ENCODE results near the gene PGGT1B.
A peak's percentile ranks its signal among the peaks of the same experiment; 100 is the strongest.

PGGT1B gene

DNA sequence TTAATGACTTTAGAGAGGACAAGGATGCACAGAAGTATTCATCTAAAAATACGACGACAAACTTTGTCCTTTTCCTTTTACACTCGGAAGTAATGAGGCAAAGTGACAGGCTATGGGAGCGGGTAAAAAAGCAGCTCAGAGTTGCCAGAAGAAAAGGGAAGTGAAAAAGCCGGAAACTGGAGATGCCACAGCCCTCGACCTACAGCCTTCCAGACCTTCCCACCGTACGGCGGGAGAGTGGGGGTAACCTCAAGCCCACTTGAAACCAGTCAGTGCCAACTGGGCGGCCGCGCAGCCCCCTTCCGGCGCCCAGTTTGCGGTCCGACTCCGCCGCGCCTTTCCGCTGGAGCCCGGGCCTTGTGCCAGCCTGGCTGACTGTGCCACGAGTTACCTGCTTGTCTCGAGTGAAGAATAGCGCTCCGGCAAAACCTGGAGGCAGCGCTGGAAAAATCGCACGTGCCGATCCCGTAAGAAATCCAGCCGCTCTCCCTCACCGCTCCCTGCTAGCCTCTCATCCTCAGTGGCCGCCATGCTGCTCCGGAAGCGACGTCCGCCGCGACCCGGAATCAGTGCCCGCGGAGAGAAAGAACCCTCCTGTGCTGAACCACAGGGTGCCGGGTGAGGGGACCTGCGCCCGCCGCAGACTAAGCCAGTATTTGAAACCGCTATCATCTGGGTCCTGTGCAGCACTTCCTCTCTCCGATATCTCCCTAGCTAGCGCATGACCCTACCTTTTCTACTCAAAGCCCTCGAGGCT is at the start of gene PGGT1B:
TSS of gene PGGT1B (minus strand) at position 557 of the 757 bp plus-strand sequence. CDS start at position 531, 26 bp downstream.
- peak; percentile 76 for DNase-seq

DNA sequence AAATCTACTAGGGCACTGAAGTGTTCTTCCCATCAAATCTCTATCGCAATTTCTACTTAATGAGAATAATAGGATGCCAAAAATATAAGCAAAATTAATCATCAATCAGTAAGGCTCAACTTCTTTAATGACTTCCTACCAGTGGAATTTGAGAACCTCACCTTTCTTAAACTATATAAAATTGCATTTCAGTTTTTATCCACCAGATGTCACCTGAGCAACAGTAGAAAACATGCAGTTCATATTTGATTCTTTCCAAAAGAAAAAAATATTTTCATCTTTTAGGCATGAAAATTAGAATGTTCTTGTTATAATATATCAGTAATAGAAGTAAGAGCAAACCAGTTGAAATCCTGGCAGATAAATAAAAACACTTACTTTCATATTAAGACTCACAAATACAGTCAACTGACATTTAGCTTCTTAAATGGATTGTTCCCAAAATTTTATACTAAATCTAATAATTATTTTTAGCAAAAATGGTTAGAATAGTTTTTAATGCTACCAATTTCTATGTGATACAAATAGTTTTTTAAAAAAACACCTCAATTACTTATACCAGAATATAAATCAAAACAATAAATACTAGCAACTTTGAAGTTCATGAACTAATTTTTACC is 47.2 kb upstream of the PGGT1B start:
- peak; percentile 70 for DNase-seq

DNA sequence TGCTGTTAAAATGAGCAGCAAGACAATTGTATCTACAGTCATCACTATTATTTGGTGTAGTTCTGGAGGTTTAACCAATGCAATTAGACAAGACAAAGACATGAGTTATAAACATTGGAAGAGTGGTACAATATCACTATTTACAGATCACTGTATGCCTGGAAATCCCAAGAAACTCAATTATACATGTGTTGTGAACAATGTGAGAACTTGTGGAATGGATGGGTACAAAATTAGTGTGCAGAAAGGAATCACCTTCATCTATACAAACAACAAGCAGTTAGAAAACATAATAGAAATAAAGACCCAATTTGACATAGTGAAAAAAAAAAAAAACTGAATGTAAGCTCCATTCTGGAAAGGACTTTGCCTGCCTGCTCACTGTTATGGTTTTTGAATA is 46.1 kb upstream of the PGGT1B start:
- no peak for DNase-seq

DNA sequence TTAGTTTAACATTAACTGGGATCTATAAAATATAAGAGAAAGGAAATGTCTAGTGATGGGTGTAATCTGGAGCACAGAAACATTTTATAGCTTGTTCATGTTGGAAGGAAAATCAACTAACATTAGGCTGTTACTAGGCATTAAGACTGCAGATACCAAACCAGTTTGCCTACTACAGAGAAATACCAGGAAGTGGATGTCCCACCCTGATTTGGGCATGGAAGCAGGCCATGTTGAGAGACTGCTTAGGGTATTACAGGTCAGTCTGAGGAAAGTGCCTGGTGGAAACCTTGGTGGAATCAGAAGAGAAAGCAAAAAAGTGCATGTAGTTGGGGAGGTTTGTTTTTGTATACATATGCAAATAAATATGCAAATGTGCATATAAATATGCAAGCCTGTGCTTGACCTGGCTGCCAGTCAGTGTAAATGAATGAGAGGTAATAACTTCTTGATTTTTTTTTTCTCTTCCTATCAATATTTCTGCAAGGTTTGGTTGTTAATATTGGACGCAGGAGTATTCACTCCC is 43.4 kb upstream of the PGGT1B start:
- no peak for DNase-seq

DNA sequence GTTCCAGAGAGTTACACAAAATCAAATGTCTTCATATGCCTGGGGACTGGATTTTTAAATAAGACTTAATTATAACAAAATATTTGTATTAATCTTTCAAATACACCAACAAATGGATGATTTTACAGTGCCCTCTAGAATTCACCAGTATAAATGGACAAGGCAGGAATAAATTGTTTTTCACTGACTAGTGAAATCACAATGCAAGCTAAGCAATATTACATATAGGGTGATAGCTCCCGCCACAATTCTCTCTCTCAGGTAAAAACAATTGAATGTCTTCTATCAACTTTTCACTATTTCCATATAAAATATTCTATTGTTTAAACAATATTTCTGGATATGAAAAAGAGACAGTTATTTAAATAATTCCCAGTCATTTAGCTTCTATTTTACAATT is 41.8 kb upstream of the PGGT1B start:
- DNase-seq = no peak

DNA sequence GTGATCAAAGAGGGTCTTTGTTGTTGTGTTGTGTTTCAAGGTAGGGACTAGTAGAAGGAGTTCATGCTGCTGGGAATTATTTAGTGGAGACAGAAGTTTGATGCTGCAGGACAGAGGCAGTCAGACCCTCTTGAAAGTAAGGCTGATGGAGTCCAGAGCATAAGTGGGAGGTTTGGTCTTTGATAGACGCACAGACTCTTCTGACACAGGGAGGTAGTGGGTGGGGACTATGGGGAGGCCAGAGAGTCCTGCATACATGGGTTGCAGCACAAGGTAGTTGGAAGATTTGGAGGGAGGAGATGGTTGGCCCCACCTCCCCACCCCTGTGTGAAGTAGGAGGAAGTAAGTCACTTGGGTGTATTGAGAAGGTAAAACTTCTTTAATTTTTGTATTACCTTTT is 36.1 kb upstream of the PGGT1B start:
- no peak for DNase-seq

DNA sequence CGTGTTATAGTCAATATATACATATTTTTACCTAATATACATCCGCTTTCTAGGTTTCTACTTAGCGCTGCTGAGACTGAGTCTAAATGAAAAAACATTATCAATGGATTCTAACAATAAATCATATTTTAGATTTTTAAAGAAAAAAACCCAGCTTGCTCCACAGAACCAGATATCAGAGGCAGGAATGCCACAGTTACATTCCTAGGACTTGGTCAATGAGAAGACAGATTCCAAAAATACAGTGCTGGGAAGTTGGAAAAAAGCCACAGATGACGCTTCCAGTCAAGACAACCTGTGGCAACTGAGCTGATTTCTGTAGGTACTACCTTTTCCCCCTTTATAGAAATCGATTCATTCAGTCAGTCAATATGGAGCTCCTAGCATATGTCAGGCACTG is 34.4 kb upstream of the PGGT1B start:
- DNase-seq = no peak

DNA sequence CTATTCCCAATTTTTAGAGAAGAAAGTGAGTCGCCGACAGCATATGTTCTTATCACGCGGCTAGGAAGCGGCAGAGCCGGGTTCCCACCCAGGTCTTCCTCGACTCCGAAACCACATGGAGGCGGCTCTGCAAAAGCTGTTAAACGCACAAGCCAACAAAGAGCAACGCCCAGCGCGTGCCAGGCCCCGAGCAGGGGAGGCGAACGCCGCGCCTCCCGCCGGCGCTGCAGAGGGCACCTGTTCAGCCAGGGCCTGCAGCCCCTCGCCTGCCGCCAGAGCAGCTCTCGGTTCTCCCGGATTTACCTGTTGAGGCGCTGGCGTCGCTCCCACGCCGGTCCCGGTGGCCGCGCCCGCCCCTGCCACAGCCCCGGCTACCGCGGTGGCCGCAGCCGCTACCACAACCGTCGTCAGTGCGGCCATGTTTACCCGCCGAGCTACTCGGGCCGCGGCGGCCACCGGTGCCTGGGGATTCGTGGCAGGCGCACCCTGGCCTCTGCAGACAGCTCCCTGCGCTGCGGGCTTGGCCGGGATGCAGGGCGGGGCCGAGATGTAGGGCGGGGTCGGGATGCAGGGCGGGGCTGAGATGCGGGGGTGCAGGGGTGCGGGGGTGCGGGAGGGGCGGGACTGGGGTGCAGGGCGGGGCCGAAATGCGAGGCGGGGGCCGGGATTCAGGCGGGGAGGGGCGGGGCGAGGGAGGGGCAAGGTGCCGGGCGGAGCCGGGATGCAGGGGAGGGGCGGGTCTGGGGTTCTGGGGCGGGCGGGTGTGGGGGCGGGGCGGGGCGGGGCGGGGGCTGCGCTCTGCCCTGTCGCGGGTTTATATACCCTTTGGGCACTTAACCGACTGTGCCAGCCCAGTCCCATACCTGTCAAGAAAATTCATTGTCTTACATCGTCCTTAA is 33.7 kb upstream of the PGGT1B start, which contains the start of gene CCDC112:
TSS of gene CCDC112 (minus strand) at position 531 of the 899 bp plus-strand sequence. CDS start at position 420, 111 bp downstream.
- DNase-seq = peak; percentile 82

DNA sequence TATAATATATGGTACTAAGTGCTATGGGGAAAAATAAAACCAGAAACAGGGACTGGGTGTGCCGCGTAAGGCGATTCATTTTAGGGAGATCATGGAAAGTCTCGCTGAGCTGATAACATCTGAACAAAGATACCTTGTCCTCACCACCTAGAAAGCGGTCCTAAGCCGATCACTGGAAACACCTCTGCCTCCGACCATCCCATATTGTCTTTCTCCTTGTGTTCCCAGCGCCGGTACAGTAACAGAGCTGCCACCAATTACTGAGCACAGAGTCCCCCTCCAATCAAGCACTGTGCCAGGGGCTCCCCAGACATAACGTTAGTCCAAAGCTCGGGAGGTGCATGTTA is 33.1 kb upstream of the PGGT1B start:
- no peak for DNase-seq

DNA sequence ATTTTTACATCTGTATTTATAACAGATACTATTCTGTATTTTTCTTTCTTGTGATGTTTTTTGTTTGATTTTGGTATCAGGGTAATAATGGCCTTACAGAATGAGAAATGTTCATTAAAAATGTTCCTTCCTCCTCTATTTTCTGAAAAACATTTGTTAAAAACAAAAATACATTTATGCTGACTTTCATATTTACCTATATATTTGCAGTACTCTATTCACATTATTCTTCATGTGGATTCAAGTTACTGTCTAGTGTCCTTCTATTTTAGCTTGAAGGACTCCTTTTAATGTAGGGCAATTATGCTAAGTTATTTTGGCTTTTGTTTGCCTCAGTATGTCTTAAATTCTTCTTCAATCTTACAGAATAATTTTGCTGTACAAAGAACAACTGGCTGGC is 28.7 kb upstream of the PGGT1B start:
- DNase-seq = no peak

DNA sequence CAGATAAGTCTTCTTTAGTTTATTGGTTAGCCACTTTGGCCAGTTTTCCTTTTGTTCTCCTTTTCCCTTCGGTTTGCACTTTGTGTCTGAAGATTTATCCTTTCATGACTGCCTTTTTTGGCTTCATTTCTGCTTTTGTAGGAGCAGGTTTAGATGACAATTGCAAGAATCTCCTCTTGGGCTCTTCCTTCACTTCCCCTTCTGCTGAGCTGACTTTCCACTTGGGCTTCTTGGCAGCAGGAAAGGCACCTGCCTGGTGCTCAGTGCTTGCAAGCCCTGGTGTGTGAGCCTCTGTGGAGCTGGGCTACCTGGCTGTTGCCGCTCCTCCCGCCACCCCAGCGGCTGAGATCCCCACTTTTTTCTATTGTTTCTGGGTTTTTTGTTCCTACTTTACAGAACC is 26.4 kb upstream of the PGGT1B start:
- peak; percentile 41 for DNase-seq

DNA sequence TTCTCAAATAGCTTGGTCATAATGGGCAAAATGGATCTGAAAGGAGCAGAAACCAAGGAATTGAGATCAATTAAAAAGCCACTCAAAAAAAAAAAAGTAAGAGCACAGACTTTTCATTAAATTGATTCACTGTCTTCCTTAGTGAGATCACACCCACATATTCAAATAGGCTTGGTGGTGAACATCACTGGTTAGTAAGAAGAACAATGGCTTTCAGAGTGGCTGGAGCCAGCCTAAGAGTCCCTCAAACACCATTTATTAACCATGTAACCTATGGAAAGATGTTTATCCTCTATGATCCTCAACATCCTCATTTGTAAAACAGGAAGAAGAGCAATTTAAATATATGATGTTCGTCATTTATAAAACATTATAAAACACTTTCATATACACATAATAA is 21.3 kb upstream of the PGGT1B start:
- DNase-seq = no peak

DNA sequence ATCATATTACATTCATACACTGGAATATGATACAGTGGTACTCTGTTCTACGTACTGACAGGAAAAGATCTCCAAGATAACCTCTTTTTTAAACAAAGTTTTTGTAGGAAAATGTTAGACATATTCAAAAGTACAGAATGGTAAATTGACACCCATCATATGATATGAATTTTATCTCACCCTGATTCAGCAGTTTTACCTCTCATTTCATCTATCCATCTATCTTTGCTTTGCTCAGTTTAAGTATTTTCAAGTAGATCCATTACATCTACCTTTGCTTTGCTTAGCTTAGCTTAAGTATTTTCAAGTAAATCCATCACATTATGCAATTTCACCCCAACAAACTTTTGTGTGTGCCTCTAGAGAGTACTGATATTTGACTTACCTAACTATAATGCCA is 19.5 kb upstream of the PGGT1B start:
- no peak for DNase-seq

DNA sequence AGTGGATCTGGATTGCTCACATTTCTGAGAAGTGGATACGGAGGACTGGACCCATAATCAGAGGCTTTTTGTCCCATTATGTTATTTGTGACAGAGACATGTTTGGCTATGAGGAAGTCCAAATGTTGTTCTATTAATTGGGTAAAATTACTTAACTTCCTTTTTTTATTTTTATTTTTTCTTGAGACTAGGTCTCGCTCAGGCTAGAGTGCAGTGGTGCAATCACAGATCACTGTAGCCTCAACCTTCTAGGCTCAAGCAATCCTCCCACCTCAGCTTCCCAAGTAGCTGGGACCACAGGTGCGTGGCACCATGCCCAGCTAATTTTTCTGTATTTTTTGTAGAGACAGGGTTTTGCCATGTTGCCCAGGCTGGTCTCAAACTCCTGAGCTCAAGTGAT is 11.9 kb upstream of the PGGT1B start:
- DNase-seq = peak; percentile 39

DNA sequence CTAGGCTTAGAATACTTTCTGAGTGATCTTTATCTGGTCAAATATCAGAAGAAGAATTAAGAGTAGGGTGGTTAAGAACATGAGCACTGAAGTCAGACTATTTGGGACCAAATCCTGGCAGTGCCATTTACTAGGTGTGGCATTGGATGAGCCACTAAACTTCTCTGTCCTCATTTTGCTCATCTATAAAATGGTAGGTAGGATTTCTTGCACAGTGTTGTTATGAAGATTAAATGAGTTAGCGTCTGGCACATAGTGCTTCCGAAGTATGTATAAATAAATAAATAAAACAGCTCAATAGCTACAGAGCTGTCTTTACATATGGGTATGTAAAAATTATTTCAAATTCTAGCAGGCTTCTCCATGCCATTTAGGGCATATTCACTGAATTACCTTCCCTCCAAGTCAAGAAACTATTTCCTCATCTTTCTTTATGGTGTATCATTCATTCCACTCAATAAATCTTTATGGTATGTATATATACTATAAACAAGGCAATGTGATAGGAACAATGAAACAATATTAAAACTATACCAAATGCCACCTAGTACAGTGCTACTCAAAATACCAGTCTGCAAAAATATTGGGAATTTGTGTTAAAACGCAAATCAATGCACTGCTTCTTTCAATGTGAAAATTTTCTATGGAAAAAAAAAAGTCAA is 9.8 kb upstream of the PGGT1B start:
- DNase-seq = no peak

DNA sequence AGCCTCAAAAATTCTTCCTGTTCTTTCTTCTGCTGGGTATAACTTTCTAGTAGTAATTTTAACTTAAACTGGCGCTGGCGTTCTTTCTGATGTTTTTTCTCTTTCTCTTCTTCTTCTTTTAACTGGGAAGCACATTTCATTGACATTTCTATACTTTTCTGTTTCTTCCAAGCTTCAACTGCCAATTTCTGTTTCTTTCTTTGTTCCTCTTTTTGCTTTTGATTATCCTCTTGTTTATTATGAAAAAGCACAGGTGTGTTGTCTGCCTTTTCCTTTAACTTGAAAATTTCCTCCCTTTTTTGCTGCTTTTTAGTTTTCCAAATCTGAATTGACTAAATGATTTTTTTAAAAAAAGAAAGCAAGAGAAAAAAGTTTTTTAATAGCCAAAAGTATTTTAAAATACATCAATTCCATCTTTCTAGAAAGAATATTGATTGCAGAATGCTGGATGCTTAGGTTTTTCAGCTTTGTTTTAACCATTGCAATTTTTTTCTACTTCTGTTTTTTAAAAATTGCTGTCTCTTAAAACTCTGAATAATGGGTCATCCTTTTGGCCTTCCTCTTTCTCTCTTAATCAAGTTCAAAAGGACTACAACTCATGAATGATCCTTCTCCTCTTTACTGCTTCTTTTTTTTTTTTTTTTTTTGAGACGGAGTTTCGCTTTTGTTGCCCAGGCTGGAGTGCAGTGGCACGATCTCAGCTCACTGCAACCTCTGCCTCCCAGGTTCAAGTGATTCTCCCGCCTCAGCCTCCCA is 8.8 kb upstream of the PGGT1B start:
- peak; percentile 73 for DNase-seq

DNA sequence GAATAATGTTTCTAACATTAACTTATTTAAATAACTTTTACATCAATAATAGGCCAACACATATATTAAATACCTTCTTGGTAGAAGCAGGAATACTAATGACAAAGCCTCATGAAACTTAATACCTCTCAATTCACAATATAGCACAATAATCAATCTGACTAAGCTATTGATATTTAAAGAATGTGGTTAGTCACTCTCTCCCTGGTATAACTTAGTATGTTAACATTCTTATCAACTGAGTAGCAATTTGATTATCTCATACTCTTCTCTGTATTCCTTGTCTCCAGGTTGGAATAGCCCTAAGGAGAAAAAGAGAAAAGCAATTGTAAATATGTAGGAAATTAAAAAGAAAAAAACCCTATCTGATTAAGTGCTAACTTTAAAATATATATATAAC is 4.9 kb upstream of the PGGT1B start:
- DNase-seq = no peak

DNA sequence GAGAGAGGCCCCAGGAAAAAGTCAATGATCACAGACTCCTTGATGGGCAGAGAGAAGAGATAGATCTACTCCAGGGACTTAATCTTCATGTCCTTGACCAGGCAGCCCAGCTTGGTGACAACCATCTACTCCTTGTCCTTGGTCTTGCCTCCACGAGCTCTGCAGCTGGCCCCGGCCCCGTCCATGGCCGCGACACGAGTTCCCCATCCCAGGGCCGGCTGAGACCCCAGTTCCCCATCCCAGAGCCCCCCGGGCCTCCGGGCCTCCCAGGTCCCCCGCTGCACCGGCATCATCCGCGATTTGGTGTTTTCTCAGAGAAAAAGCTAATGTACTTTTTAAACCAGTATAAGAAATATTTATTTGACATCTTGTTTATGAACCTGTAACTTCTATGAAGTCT is 2.5 kb upstream of the PGGT1B start:
- DNase-seq = no peak

DNA sequence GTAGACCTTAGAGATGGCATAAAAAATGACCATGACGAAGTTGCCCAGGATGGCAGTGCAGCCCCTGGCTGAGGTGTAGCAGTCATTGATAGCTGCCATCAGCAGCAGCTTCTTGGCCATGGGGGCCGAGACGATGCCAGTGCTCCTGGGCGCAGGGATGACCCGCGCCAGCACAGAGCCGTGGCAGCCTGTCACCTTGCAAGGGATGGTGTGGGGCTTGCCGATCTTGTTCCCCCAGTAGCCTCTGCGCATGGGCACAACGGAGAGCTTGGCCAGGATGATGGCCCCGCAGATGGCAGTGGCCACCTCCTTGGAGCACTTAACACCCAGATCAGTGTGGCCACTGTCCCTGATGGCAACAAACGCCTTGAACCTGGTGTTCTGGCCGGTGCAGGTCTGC is 2.1 kb upstream of the PGGT1B start:
- DNase-seq = no peak

DNA sequence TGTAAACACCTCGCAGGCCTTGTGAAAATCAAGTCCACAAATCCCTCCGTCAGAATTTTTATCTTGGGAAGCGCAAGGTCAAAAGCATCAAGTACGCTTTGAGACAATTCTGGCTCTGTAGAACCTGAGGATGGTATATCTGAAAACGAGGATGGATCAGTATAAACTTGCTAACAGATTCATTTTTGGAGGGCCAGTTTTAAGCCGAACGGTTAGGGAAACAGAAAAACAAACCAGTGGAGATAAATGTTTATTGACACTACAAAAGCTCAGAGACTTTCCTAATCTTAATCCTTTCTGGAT is 352 bp upstream of the PGGT1B start:
- DNase-seq = no peak

DNA sequence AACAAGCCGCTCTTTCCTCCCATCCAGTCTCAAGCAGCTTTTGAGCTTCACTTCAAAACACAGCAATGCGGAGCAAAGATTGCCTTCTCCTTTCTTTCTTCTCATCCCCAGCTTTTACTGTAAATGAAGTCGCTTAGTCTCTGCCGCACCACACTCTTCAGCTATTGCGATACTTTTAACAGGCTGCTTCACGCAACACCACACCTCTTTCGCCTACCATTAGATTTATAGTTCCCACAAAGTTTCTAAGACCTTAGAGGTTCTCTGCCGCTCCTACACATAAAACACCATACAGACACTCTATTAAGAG is 711 bp downstream of the PGGT1B start:
- no peak for DNase-seq

DNA sequence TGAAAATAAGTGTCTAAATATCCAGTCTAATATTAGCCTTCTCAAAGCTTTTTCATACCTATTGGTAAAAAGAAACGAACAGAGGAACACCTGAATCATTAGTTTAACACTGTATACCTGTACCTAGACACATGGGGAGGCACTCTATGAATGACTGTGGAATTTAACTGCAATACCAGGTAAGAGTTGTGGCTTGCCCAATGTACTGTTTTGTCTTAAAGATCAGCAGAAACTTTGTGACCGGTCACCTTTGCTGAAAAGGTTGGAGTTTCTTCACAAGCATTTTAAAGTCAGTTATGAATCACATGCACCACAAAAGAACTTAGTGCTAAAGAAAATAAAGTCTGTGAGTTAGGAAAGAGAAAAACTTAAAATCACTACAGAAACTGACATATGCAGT is 2.4 kb downstream of the PGGT1B start:
- no peak for DNase-seq

DNA sequence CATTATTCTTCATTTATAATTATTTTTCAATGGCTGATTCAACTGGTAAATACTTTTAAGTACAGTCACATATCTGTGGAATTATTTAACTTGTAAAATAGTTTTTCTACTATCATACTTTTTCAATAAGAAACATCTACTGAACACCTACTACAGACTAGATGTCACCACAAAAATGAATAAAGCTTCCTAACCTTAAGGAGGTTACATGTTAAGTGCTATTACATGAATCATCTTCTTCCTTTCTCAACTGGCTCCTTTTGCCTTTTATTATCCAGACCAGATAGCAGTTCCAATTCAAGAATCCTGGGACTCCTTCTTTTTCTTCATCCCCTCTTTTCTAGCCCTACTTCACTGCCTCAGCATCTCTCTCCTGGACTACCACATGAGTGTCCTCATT is 4.7 kb downstream of the PGGT1B start:
- DNase-seq = no peak

All from suppressor macrophage treated with lipopolysaccharide for 4 hours (primary cell).